A549 (cell line): ENCODE data around the gene FAM170B. TPM values are rescaled to one million over a fixed set of nuclear protein-coding genes. Genes with fewer than 3 reads are reported as not detected.

Source experiments
- ATAC-seq, 2 experiments: fragments of 200-7000 bp in 1 of 2; fragments of >200 bp in 1 of 2; cut with Nextera tagmentation in 1 of 2; cut with Tn5 transposase in 1 of 2; 3 replicates each; pipeline versions ENCODE4 v1.8.0 to v1.9.1; 2018 to 2020; ENCODE audit warnings: mild to moderate bottlenecking in 1 of 2, moderate library complexity in 1 of 2
- CTCF ChIA-PET: fragments of 300-600 bp; sonication (Branson Sonifier 250); formaldehyde crosslinking; extraction: SDS; loops from one replicate; lab custom pipeline; 2021; ENCODE audit warnings: antibody characterized with exemption, inconsistent platforms; lab: Yijun Ruan, JAX
- POLR2A ChIA-PET: fragments of 350-600 bp; formaldehyde crosslinking; extraction: SDS; loops from one replicate; lab custom pipeline; 2021; ENCODE audit warnings: antibody characterized with exemption, inconsistent platforms; lab: Yijun Ruan, JAX
- DNase-seq, 2 experiments: peaks; one replicate each; pipeline versions ENCODE4 v3.0.0 to v3.0.0-alpha.2; 2011 to 2016; ENCODE audit warnings: low read depth in 1 of 2, low spot score in 1 of 2
- FAIRE-seq: peaks from 2 replicates; lab custom pipeline; 2011; peaks lifted over from hg19 to GRCh38; lab: Jason Lieb, UNC
- H3K27ac ChIP-seq, 2 experiments: fragments of >200 bp; sonication (Bioruptor Twin); formaldehyde crosslinking; 3 replicates each; pipeline ENCODE4 v1.5.1; 2016 to 2017
- H3K4me1 ChIP-seq: fragments of >200 bp; sonication (Bioruptor Twin); formaldehyde crosslinking; 3 replicates; pipeline ENCODE4 v1.6.1; 2016
- H3K4me2 ChIP-seq: fragments of >200 bp; sonication (Bioruptor Twin); formaldehyde crosslinking; 3 replicates; pipeline ENCODE4 v1.6.1; 2016
- H3K4me3 ChIP-seq: fragments of >200 bp; sonication (Bioruptor Twin); formaldehyde crosslinking; 3 replicates; pipeline ENCODE4 v1.5.1; 2016
- H3K9me3 ChIP-seq: fragments of >200 bp; sonication (Bioruptor Twin); formaldehyde crosslinking; 3 replicates; pipeline ENCODE4 v1.6.1; 2016
- CBX8 ChIP-seq: fragments of 200-600 bp; sonication (generic); IDR thresholded peaks from 2 replicates; pipeline ENCODE4 v1.6.1; 2016
- CTCF ChIP-seq: fragments of >200 bp; sonication (Bioruptor Twin); formaldehyde crosslinking; IDR thresholded peaks from 3 replicates; pipeline ENCODE4 v1.5.1; 2016
- ESRRA ChIP-seq: fragments of 150-350 bp; IDR thresholded peaks from 2 replicates; pipeline ENCODE4 v1.6.1; 2014; ENCODE audit warnings: mild to moderate bottlenecking, low read length, borderline replicate concordance
- FOSL2 ChIP-seq, 2 experiments: fragments of 450-650 bp in 1 of 2; fragments of >200 bp in 1 of 2; sonication (Bioruptor Twin) in 1 of 2; formaldehyde crosslinking; IDR thresholded peaks; 2 replicates each; pipeline versions ENCODE4 v1.5.0 to v1.6.1; 2016 to 2020; ENCODE audit warnings: mild to moderate bottlenecking in 1 of 2, moderate library complexity in 1 of 2
- FOXS1 ChIP-seq: fragments of 250-450 bp; sonication (Bioruptor Pico); IDR thresholded peaks from 2 replicates; pipeline ENCODE4 v1.5.0; 2020; ENCODE audit warnings: mild to moderate bottlenecking, moderate library complexity
- HMGXB4 ChIP-seq: fragments of 250-450 bp; sonication (Bioruptor Pico); IDR thresholded peaks from 2 replicates; pipeline ENCODE4 v1.5.0; 2021; ENCODE audit warnings: mild to moderate bottlenecking, moderate library complexity, borderline replicate concordance
- HOXB13 ChIP-seq: fragments of 250-450 bp; sonication (Bioruptor Pico); IDR thresholded peaks from 2 replicates; pipeline ENCODE4 v1.5.0; 2020; ENCODE audit warnings: low read depth, mild to moderate bottlenecking, moderate library complexity
- HOXB5 ChIP-seq: fragments of 250-450 bp; sonication (Bioruptor Pico); IDR thresholded peaks from 2 replicates; pipeline ENCODE4 v1.5.0; 2020; ENCODE audit warnings: mild to moderate bottlenecking, moderate library complexity
- KDM5A ChIP-seq: fragments of 200-600 bp; sonication (generic); IDR thresholded peaks from 2 replicates; pipeline ENCODE4 v1.6.1; 2016; ENCODE audit warnings: antibody characterized with exemption, mild to moderate bottlenecking
- MAZ ChIP-seq: fragments of 150-350 bp; IDR thresholded peaks from 2 replicates; pipeline ENCODE4 v1.6.1; 2014; ENCODE audit warnings: antibody characterized with exemption, low read depth, low read length, borderline replicate concordance
- NPAS2 ChIP-seq: fragments of 250-450 bp; sonication (Bioruptor Pico); IDR thresholded peaks from 2 replicates; pipeline ENCODE4 v1.8.0; 2022; ENCODE audit warnings: mild to moderate bottlenecking, moderate library complexity, borderline replicate concordance
- PBX3 ChIP-seq: IDR thresholded peaks from 2 replicates; pipeline ENCODE4 v1.6.1; 2012
- PHF8 ChIP-seq: fragments of 200-600 bp; sonication (generic); IDR thresholded peaks from 2 replicates; pipeline ENCODE4 v1.6.1; 2016; ENCODE audit warnings: low read depth, mild to moderate bottlenecking, antibody characterized with exemption, moderate library complexity, borderline replicate concordance
- POLR2A ChIP-seq: IDR thresholded peaks from 2 replicates; pipeline ENCODE4 v1.6.1; 2012; ENCODE audit warnings: mild to moderate bottlenecking, low read length
- RFX5 ChIP-seq: fragments of 450-650 bp; IDR thresholded peaks from 2 replicates; pipeline ENCODE4 v1.7.1; 2014; ENCODE audit warnings: antibody characterized with exemption, mild to moderate bottlenecking, moderate library complexity
- RNF2 ChIP-seq: fragments of 200-600 bp; sonication (generic); IDR thresholded peaks from 2 replicates; pipeline ENCODE4 v1.6.1; 2016; ENCODE audit warnings: low read depth, mild to moderate bottlenecking, antibody characterized with exemption, moderate library complexity, borderline replicate concordance
- SMC3 ChIP-seq: fragments of >200 bp; sonication (Bioruptor Twin); formaldehyde crosslinking; IDR thresholded peaks from 3 replicates; pipeline ENCODE4 v1.6.1; 2018; ENCODE audit warnings: inconsistent platforms
- SREBF2 ChIP-seq: fragments of 450-650 bp; IDR thresholded peaks from 2 replicates; pipeline ENCODE4 v1.6.1; 2014; ENCODE audit warnings: mild to moderate bottlenecking, moderate library complexity
- TFCP2L1 ChIP-seq: fragments of 250-450 bp; sonication (Bioruptor Pico); IDR thresholded peaks from 2 replicates; pipeline ENCODE4 v1.5.0; 2021; ENCODE audit warnings: mild to moderate bottlenecking
- TP53 ChIP-seq: fragments of 250-450 bp; sonication (Bioruptor Pico); IDR thresholded peaks from 2 replicates; pipeline ENCODE4 v1.5.0; 2021; ENCODE audit warnings: mild to moderate bottlenecking, moderate library complexity
- ZC3H11A ChIP-seq: fragments of 450-650 bp; IDR thresholded peaks from 2 replicates; pipeline ENCODE4 v1.6.1; 2014; ENCODE audit warnings: antibody characterized with exemption, mild to moderate bottlenecking
- ZSCAN20 ChIP-seq: fragments of 250-450 bp; sonication (Bioruptor Pico); IDR thresholded peaks from 2 replicates; pipeline ENCODE4 v1.8.0; 2022; ENCODE audit warnings: mild to moderate bottlenecking, moderate library complexity
- WGBS: methylation state at CpG from one replicate; pipeline ENCODE4 v1.1.6; 2017; ENCODE audit errors: missing lambda C conversion rate; 5-methylcytosine and 5-hydroxymethylcytosine counted together
- polyA plus RNA-seq, 4 experiments: library from polyadenylated mRNA; depleted of rRNA in 3 of 4; stranded (reverse); fragments of >200 nt; fragmentation: RNase III in 1 of 4; extraction: RNeasy Plus Mini Kit Qiagen cat#74134 plus additional on column Dnase treatment in 1 of 4; gene quantifications; 2 replicates in 3 of 4; 3 replicates in 1 of 4; pipeline ENCODE4 v1.2.3, GENCODE V29; 2011 to 2017

FAM170B gene
- polyA plus RNA-seq, 2 of the 4 experiments (the other 2 are of a cell fraction): not detected

GRCh38 chr10:49176310-49177268 lies 42.8 kb upstream of the FAM170B start:
- 93% methylated on average over 13 of the region's 19 CpGs for WGBS
- Histone ChIP-seq H3K4me3 (no peak overlapping the region), H3K4me1 (no peaks in the 10 kb centered on the region), H3K9me3 (no peaks in the 10 kb centered on the region), H3K4me2 (no peak overlapping the region), H3K27ac (no peak overlapping the region)
- POLR2A ChIA-PET: no interaction called here
- ATAC-seq: no peak
- no peak for FAIRE-seq
- no peak for DNase-seq
- CTCF ChIA-PET: no interaction called here
- TF ChIP-seq HOXB13 (CRISPR knock-in tag) (no peak), NPAS2 (CRISPR knock-in tag) (no peak), HMGXB4 (CRISPR knock-in tag) (no peak), RFX5 (no peak), SREBF2 (no peak), FOSL2 (IDR thresholded peaks at IDR 0.05) (no peak), FOSL2 (CRISPR knock-in tag; IDR thresholded peaks at IDR 0.05) (no peak), RNF2 (no peak), ESRRA (no peak), TFCP2L1 (CRISPR knock-in tag) (no peak), PBX3 (no peak)

GRCh38 chr10:49175587-49176309 lies 41.9 kb upstream of the FAM170B start:
- H3K4me3 ChIP-seq: no peak overlapping the region
- ATAC-seq: no peak
- no peak for TF ChIP-seq TP53 (CRISPR knock-in tag)
- no peak for TF ChIP-seq CBX8
- TF ChIP-seq PHF8: no peak
- TF ChIP-seq FOXS1: no peak
- no peak for TF ChIP-seq SMC3
- no peak for TF ChIP-seq HOXB5
- no peak for TF ChIP-seq ZSCAN20 (CRISPR knock-in tag)
- no peak for TF ChIP-seq ZC3H11A
- TF ChIP-seq POLR2A: no peak
- TF ChIP-seq KDM5A: no peak
- TF ChIP-seq MAZ: no peak
- TF ChIP-seq SREBF2: no peak
- no peak for TF ChIP-seq CTCF
- no peak for TF ChIP-seq PBX3
- TF ChIP-seq RFX5: no peak
- TF ChIP-seq, all 56 proteins: peak for 0
- 78% methylated on average over 4 of the region's 8 CpGs for WGBS
- ChIA-PET POLR2A (no interaction called here), CTCF (interaction anchor here (1.0 kb wide), 1 partner anchor 13 kb away, joined by 3 read pairs; the partner anchor contains the start of gene TMEM273)
- no peak for DNase-seq
- Histone ChIP-seq H3K27ac (no peak overlapping the region), H3K4me1 (no peaks in the 10 kb centered on the region), H3K9me3 (no peaks in the 10 kb centered on the region), H3K4me2 (no peak overlapping the region)
- FAIRE-seq: no peak
